ENCODE results near the gene KIF16B. TPM values are rescaled to one million over a fixed set of nuclear protein-coding genes. Genes with fewer than 3 reads are reported as not detected.

The KIF16B gene
- total and polyA plus RNA-seq, 2 of the 8 experiments (the other 6 are each of a cell fraction or from before 2014, with no cell fraction given) = 3.0 to 9.2 TPM

GRCh38 chr20:16350465-16350864, 222.8 kb downstream of the KIF16B start:
- no peaks in the 10 kb centered on the region for H3K27me3 ChIP-seq (replicated peaks in 1 of 4; ENCODE audit: control insufficient read depth in 3 of 4, extremely low read depth in 1 of 4, insufficient read depth in 3 of 4, low read length in 3 of 4)
- no peak overlapping the region for H3K4me2 ChIP-seq (ENCODE audit: insufficient read depth in 1 of 2, low read depth in 2 of 2, low read length in 2 of 2)
- FAIRE-seq (no peak), DNase-seq (ENCODE audit: low read depth in 1 of 2, low spot score in 2 of 2) (no peak)
- no peak overlapping the region for H2BK15ac ChIP-seq (ENCODE audit: low read length)
- no peak for TF ChIP-seq NANOG (IDR thresholded peaks at IDR 0.05; ENCODE audit: insufficient read depth, low read depth, low read length, poor library complexity, severe bottlenecking)
- TF ChIP-seq USF2 (IDR thresholded peaks at IDR 0.05; ENCODE audit: low read length) = no peak
- no peak for TF ChIP-seq PHF8 (conservative IDR thresholded peaks at IDR 0.05; ENCODE audit: low read depth, low read length)
- no peak overlapping the region for H4K8ac ChIP-seq (ENCODE audit: extremely low read depth, insufficient read depth, low read length)
- no peak overlapping the region for H3K4me3 ChIP-seq (ENCODE audit: extremely low read depth in 1 of 4, insufficient read depth in 2 of 4, low read depth in 3 of 4, low read length in 4 of 4)
- H3K4me1 ChIP-seq (replicated peaks in 1 of 4; ENCODE audit: control insufficient read depth in 3 of 4, insufficient read depth in 4 of 4, low read length in 3 of 4) = no peaks in the 10 kb centered on the region
- no peak overlapping the region for H2BK120ac ChIP-seq (replicated peaks; ENCODE audit: low read depth, low read length)
- peaks cover 0 to 4% of the 10 kb centered on the region in 2 experiments for H4K20me1 ChIP-seq (replicated peaks in 1 of 2; ENCODE audit: control insufficient read depth in 1 of 2, insufficient read depth in 2 of 2, low read length in 2 of 2)
- H3K18ac ChIP-seq (ENCODE audit: extremely low read depth, low read length) = no peak overlapping the region
- ChIA-PET POLR2A (ENCODE audit: partially characterized antibody) (no interaction called here), CTCF (ENCODE audit: partially characterized antibody) (no interaction called here)
- no peak overlapping the region for H3K56ac ChIP-seq (replicated peaks; ENCODE audit: insufficient read length, low read depth, low read length)
- H2BK12ac ChIP-seq (ENCODE audit: low read depth, low read length) = no peak overlapping the region
- H2AFZ ChIP-seq (ENCODE audit: low read length) = no peak overlapping the region
- H3K14ac ChIP-seq (ENCODE audit: insufficient read length) = no peak overlapping the region
- H3K27ac ChIP-seq (ENCODE audit: low read depth, low read length) = no peak overlapping the region
- WGBS, 2 experiments (ENCODE audit: extremely low coverage in 1 of 2, insufficient coverage in 1 of 2, insufficient read length in 1 of 2, insufficient replicate concordance in 2 of 2, low coverage in 1 of 2, low lambda C conversion rate in 2 of 2, missing lambda C conversion rate in 1 of 2) = 85% methylated on average over 7 of the region's 11 CpGs; no CpG with 5 or more reads in 1 of the 2 experiments
- H3K4ac ChIP-seq (replicated peaks; ENCODE audit: insufficient read length, low read depth, low read length) = no peak overlapping the region
- no peak overlapping the region for H3K9ac ChIP-seq (replicated peaks in 1 of 4; ENCODE audit: extremely low read depth in 1 of 4, low read depth in 3 of 4, low read length in 3 of 4)
- no peak overlapping the region for H3K23ac ChIP-seq (ENCODE audit: insufficient read length)
- no peaks in the 10 kb centered on the region for H3K9me3 ChIP-seq (ENCODE audit: insufficient read depth in 2 of 2, low read depth in 1 of 2, low read length in 1 of 2)
- no peaks in the 10 kb centered on the region for H3K23me2 ChIP-seq (ENCODE audit: low read depth, low read length)
- H2BK5ac ChIP-seq (ENCODE audit: low read depth, low read length) = no peak overlapping the region
- no peak overlapping the region for H2BK20ac ChIP-seq (ENCODE audit: low read length)
- no peaks in the 10 kb centered on the region for H3K79me1 ChIP-seq (ENCODE audit: low read depth, low read length)
- H4K5ac ChIP-seq (ENCODE audit: insufficient read length, low read depth, low read length) = no peak overlapping the region
- H4K91ac ChIP-seq (replicated peaks; ENCODE audit: insufficient read length, low read length) = no peak overlapping the region
- no peaks in the 10 kb centered on the region for H3K79me2 ChIP-seq (ENCODE audit: control insufficient read depth in 1 of 2, insufficient read depth in 2 of 2, low read length in 2 of 2)
- H3K36me3 ChIP-seq (ENCODE audit: control insufficient read depth in 2 of 4, insufficient read depth in 4 of 4, low read length in 3 of 4) = no peaks in the 10 kb centered on the region
- peak overlapping the region; percentile 40; the same call in 1 of the 2 replicates for H2AK5ac ChIP-seq (ENCODE audit: low read depth, low read length)

Data from H1 (cell line).